DMS 273 (cell line): ENCODE results near the gene ZGLP1.
"Not testable (repeated sequence)": the region's sequence is repeated elsewhere in the genome, so short reads cannot be mapped to it uniquely, and the experiment has no call there.

ENCODE experiments used
- DNase-seq: peaks from one replicate; lab custom pipeline; 2025; ENCODE audit not compliant: unreplicated experiment; lab: John Stamatoyannopoulos, UW

The ZGLP1 gene

DNA sequence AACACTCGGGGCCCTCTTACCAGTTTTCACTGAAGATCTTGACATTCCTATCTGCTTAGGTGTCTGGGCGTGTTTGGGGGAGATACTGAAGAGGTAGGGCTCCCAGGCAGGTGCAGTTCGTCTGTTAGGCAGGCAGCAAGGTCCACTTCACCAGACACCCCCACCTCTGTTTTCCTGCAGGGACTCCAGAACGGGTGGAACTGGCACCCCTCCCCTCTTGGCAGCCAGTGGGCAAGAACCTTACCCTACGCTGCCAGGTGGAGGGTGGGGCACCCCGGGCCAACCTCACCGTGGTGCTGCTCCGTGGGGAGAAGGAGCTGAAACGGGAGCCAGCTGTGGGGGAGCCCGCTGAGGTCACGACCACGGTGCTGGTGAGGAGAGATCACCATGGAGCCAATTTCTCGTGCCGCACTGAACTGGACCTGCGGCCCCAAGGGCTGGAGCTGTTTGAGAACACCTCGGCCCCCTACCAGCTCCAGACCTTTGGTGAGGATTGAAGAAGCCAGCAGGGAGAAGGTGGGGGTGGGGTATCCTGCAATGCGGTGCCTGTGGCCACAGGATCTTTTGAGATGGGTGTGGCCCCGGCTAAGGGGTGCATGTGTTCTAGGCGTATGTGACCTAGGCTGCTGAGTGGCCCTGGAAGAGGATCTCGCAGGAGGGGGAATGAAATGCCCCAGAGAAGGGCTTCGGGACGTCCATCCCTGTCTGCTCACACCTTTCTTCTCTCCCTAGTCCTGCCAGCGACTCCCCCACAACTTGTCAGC is 26.1 kb downstream of the ZGLP1 start:
- DNase-seq, result no peak

DNA sequence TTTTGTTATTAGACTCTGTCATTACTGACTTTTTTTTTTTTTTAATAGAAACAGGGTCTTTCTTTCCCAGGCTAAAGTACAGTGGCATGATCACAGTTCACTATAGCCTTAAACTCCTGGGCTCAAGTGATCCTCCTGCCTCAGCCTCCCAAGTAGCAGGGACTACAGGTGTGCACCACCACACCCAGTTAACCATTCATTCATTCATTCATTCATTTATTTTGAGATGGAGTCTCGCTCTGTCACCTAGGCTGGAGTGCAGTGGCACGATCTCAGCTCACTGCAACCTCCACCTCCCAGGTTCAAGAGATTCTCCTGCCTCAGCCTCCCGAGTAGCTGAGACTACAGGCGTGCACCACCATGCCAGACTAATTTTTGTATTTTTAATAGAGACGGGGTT is 27.6 kb downstream of the ZGLP1 start:
- not testable (repeated sequence) for DNase-seq

DNA sequence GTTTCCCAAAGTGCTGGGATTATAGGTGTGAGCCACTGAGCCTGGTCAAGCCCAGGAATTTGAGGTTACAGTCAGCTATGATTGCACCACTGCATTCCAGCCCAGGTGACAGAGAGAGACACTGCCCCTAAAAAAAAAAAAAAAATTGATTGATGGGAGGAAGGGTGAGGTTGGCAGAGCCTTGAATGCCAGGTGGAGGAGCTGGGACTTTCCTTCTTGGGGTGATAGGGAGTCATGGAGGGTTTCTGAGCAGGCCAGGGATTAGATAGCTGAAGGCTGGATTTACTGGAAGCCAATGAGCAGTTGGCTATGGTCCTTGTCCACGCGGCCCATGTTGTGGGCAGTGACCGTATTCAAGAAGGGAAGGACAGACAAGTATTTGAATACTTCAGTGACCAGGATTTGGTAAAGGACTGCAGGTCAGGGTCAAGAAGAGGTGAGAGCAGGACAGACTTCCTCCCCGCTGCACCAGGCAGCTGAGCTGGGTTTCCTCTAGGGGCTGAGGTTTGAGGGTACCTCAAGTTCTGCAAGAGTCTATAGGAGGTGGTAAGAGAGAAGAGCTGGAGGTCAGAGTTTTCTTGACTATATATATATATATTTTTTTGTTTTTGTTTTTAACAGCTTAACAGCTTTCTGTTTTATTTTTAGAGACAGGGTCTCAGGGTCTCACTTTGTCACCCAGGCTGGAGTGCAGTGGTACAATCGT is 29.7 kb downstream of the ZGLP1 start:
- DNase-seq, result no peak

- DNase-seq, result no peak
These were observed 30.7 kb downstream of the ZGLP1 start for GRCh38 chr19:10278935-10279334.

DNA sequence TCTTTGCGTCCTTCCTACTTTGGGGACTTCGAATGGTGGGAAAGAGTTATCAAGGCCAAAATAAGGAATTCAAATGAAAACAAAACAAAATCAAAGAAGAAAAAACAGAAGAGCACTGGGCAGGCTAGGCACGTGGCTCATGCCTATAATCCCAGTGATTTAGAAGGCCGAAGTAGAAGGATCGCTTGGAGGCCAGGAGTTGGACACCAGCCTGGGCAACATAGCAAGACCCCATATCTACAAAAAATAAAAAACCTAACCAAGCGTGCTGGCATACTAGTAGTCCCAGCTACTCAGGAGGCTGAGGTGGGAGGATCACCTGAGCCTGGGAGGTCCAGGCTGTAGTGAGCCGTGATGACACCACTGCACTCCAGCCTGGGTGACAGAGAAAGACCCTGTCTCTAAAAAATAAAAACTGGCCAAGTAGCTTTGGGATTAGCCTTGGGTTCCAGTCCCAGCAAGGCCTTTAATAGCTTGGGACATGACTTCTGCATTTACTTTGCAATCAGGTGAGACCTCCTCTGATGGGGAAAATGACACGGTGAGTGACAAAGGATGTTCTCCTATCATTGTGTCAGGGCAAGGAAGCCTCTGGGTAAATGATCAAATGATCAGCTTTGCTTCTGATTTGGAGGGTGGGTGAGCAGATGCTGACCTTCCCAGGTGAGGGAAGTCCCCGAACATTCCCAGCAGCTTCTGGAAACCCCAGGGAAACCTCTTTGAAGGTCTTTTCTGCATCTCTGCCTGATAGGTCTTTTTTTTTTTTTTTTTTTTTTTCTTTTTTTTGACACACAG is 31.6 kb downstream of the ZGLP1 start:
- no peak for DNase-seq

- DNase-seq, result no peak
These were observed 35.0 kb downstream of the ZGLP1 start for GRCh38 chr19:10274589-10274988.

DNA sequence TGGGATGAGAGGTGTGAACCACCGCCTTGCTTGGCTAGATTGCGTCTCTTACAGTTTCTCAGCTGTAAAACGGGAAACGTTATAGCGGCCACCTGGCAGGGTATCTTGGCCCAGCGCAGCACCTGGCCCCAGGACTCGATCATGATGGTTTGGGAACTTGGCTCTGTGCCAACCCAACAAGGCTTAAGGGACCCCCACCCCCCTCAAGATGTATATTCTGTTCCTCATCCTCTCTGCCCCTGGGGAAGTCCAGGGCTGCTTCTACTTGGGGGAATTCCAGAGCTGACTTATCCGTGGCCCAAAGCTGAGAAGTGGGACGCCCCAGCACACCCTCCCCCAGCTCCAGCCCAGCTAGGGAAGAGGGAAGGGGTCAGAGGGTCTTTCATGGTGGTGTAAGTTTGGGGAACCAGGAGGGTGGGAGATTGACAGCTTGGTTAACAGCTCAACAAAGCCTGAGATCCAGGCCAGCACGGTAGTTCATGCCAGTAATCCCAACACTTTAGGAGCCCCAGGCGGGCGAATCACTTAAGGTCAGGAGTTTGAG is 38.0 kb downstream of the ZGLP1 start:
- DNase-seq, result peak; percentile 30

- DNase-seq, result peak; percentile 76
These were observed 38.8 kb downstream of the ZGLP1 start, which contains the start of gene ICAM1 for GRCh38 chr19:10270616-10271394. TSS of gene ICAM1 (plus strand) at chr19:10271120. CDS start at chr19:10271160, 40 bp downstream.

DNA sequence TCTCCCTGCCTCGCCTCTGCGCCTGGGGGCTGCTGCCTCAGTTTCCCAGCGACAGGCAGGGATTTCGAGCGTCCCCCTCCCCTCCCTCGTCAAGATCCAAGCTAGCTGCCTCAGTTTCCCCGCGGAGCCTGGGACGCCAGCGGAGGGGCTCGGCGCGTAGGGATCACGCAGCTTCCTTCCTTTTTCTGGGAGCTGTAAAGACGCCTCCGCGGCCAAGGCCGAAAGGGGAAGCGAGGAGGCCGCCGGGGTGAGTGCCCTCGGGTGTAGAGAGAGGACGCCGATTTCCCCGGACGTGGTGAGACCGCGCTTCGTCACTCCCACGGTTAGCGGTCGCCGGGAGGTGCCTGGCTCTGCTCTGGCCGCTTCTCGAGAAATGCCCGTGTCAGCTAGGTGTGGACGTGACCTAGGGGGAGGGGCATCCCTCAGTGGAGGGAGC is 39.4 kb downstream of the ZGLP1 start:
- no peak for DNase-seq

DNA sequence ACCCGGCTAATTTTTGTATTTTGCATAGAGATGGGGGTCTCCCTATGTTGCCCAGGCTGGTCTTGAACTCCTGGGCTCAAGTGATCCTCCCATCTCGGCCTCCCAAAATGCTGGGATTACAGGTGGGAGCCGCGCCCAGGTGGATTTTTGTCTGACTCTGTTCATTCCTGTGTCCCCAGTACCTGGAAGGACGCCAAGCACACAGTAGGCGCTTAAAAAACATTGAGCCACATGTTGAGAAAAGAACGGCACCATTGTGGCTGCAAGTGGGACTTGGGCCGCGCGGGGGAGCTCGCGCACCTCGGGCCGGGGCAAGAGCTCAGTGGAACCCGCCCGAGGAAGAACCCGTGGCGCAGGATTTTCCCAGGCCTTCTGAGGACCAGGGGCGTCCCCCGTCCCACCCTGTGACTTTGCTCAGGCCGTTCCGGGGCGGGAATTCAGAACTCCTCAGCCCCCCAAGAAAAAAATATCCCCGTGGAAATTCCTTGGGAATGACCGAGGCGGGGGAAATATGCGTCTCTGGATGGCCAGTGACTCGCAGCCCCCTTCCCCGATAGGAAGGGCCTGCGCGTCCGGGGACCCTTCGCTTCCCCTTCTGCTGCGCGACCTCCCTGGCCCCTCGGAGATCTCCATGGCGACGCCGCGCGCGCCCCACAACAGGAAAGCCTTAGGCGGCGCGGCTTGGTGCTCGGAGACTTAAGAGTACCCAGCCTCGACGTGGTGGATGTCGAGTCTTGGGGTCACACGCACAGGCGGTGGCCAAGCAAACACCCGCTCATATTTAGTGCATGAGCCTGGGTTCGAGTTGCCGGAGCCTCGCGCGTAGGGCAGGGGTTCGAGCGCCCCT is 40.1 kb downstream of the ZGLP1 start:
- DNase-seq, result peak; percentile 92

GRCh38 chr19:10268071-10268470 is 41.5 kb downstream of the ZGLP1 start:
- DNase-seq, result no peak

GRCh38 chr19:10266706-10267105 is 42.9 kb downstream of the ZGLP1 start:
- DNase-seq, result no peak

DNA sequence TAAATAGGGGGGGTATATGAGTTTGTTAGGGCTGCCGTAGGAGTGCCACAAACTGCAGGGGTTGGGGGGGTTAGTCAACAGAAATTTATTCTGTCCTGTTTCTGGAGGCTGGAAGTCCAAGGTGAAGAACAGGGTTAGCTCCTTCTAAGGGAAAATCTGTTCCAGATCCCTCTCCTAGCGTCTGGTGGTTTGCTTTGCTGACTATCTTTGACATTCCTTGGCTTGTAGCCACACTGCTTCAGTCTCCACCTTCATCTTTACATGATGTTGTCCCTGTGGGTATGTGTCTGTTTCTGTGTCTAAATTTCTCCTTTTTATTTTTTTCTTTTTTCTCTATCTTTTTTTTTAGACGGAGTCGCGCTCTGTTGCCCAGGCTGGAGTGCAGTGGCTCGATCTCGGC is 46.8 kb downstream of the ZGLP1 start:
- peak; percentile 35 for DNase-seq

GRCh38 chr19:10260141-10260584 is 49.5 kb downstream of the ZGLP1 start:
- no peak for DNase-seq

DNA sequence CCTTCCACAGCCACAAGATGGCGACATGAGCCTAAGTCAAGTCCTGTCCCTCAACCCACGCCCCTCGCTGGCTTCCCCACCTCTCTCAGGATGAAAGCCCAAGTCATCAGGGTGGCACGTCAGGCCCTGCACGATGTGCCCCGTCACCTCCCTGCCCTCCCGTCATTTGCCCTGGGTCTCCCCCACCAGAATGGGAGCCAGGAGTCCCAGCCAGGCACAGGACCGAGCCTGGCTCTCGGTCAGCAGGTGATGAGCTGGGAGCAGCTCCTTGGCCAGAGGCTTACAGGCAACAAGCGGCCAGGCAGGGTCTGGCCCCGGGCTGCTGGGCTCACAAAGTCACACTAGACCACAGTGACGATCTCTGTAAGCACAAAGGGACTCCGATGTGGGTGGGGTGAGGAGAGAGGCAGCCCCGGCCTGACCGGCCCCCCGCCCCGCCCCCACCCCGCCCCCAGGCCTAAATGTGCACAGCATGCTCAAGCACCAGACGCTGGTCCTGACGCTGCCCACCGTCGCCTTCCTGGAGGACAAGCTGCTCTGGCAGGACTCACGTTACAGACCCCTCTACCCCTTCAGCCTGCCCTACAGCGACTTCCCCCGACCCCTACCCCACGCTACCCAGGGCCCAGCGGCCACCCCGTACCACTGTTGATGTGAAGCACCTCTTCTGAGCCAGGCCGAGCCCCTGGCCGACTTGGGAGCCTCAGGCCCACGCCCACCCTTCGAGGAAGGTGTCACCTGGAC is 50.3 kb downstream of the ZGLP1 start:
- peak; percentile 95 for DNase-seq

GRCh38 chr19:10258080-10258710 is 51.4 kb downstream of the ZGLP1 start:
- no peak for DNase-seq

GRCh38 chr19:10256970-10257615 is 52.5 kb downstream of the ZGLP1 start:
- DNase-seq, result no peak

DNA sequence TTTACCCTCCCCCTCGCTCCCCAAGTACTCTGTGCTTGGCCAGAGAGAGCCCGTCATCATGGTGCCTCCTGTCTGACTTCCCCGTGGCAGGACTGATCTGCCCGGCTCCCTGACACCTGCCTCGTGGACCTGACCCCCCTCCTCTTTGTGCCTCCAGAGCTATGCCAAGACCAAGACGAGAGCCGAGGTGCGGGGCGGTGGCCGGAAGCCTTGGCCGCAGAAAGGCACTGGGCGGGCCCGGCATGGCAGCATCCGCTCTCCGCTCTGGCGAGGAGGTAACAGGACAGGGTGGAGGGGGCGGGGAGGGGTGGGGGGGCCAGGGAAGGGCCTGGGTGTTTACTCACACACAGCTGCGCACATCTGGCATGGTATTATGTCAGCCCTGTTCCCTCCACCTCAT is 53.1 kb downstream of the ZGLP1 start:
- DNase-seq, result no peak
